GM12801 (cell line): ENCODE data around the gene AHRR.

Experiments
- TF ChIP-seq, protein P1 (sequence below): IDR thresholded peaks from one replicate; pipeline ENCODE4 v1.5.1; 2011; ENCODE audit warnings: control low read depth; ENCODE audit not compliant: insufficient read length; ENCODE audit errors: extremely low read depth

The AHRR gene

DNA sequence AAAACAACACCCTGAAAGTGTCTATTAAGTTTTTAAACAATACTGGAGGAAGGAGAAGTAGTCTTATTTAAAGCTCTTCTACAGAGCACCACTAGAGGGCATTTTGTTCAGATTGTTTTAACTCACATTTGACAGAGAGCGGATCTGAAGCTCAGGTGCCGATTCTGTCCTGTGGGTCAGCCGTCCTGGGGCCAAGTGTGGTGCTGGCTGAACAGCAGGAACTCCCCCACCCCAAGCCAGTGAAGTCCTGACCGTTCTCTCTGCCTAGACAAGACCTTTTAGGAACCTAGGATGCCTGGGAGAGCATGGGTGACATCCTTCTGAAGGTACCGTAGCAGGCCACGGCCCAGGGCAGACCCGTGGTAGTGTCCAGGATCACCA, 125.4 kb downstream of the AHRR start:
- TF ChIP-seq, protein P1, sequence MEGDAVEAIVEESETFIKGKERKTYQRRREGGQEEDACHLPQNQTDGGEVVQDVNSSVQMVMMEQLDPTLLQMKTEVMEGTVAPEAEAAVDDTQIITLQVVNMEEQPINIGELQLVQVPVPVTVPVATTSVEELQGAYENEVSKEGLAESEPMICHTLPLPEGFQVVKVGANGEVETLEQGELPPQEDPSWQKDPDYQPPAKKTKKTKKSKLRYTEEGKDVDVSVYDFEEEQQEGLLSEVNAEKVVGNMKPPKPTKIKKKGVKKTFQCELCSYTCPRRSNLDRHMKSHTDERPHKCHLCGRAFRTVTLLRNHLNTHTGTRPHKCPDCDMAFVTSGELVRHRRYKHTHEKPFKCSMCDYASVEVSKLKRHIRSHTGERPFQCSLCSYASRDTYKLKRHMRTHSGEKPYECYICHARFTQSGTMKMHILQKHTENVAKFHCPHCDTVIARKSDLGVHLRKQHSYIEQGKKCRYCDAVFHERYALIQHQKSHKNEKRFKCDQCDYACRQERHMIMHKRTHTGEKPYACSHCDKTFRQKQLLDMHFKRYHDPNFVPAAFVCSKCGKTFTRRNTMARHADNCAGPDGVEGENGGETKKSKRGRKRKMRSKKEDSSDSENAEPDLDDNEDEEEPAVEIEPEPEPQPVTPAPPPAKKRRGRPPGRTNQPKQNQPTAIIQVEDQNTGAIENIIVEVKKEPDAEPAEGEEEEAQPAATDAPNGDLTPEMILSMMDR: no peak

GRCh38 chr5:447501-447900, 126.0 kb downstream of the AHRR start:
- TF ChIP-seq, protein P1: no peak

GRCh38 chr5:448061-448765, 126.7 kb downstream of the AHRR start:
- TF ChIP-seq, protein P1: no peak

DNA sequence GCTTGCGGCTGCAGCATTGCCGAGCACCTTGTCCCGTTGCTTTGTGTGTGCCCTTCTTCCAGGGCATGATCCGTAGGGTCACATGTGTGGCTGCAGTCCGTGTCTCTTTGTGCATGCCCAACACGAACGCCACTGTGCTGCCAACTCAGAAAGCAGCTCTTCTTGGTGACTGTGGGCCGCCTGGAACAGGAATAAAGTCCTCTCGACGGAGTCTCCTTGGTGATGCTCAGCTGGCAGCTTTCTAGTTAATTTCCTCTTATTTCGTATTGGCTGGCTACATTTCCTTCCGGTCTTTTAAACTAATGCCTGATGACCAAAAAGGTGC, 127.2 kb downstream of the AHRR start:
- TF ChIP-seq, protein P1: no peak

GRCh38 chr5:449151-449550, 127.6 kb downstream of the AHRR start:
- TF ChIP-seq, protein P1: no peak

DNA sequence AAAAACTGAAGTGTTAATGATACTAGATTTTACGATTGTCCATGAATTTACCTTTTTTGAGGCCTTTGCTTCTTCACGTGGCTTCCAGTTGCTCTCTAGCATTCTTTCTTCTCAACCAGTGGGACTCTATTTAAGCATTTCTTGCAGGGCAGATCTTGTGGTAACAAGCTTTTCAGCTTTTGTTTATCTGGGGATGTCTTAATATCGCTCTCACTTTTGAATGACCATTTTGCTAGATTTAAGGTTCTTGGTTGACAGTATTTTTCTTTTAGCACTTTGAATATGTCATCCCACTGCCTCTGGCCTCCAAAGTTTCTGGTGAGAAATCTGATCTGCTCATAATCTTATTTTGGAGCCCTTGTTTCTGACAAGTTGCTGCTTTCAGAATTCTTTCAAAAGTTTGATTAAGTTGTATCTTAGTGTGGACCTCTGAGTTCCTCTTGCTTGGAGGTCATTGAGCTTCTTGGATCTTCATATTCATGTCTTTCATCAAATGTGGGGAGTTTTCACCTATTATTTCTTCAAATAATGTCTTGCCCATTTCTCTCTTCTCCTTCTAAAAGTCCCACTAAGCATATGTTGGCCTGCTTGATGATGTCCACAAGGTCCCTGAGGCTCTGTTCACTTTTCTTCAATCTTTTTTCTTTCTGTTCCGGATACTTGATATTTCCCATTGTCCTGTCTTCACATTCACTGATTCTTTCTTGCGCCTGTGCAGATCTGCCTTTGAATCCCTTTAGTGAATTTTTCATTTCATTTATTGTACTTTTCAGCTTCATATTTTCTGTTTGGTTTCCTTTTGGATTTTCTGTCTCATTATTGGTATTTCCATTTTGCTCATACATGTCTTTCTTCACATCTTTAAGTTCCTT, 130.3 kb downstream of the AHRR start:
- TF ChIP-seq, protein P1: no peak

- TF ChIP-seq, protein P1: no peak
Measured at GRCh38 chr5:452978-453710, 131.6 kb downstream of the AHRR start.
